Heart right ventricle (tissue), 16 donors: Measurements from ENCODE around the gene OR10J5. TPM values are rescaled to one million over a fixed set of nuclear protein-coding genes. Genes with fewer than 3 reads are reported as not detected.
"Not testable (repeated sequence)": the region's sequence is repeated elsewhere in the genome, so short reads cannot be mapped to it uniquely, and the experiment has no call there.

Experiments used
- ATAC-seq, 8 donors: fragments of 200-7000 bp; cut with Tn5 transposase; one replicate each; pipeline ENCODE4 v1.9.1; 2020; ENCODE audit warnings: mild to moderate bottlenecking in 8 of 8, moderate library complexity in 8 of 8, moderate number of reproducible peaks in 1 of 8
- DNase-seq, 2 donors: peaks; one replicate each; pipeline ENCODE4 v3.0.0-alpha.2; 2020
- H3K27ac ChIP-seq, 10 donors: fragments of 200-600 bp; sonication (generic) in 2 of 10; one replicate each; pipeline versions ENCODE4 v1.5.0 to v1.8.0; 2020 to 2022; ENCODE audit warnings: mild to moderate bottlenecking in 3 of 10
- H3K27me3 ChIP-seq, 7 donors: fragments of 200-600 bp; one replicate each; pipeline ENCODE4 v1.8.0; 2021 to 2022; ENCODE audit warnings: mild to moderate bottlenecking in 2 of 7
- H3K36me3 ChIP-seq, 9 donors: fragments of 200-600 bp; sonication (generic) in 1 of 9; one replicate each; pipeline versions ENCODE4 v1.5.0 to v1.8.0; 2020 to 2022; ENCODE audit warnings: mild to moderate bottlenecking in 2 of 9
- H3K4me1 ChIP-seq, 9 donors: fragments of 200-600 bp; sonication (generic) in 1 of 9; one replicate each; pipeline versions ENCODE4 v1.5.0 to v1.8.0; 2020 to 2022; ENCODE audit warnings: mild to moderate bottlenecking in 4 of 9
- H3K4me3 ChIP-seq, 10 donors: fragments of 200-600 bp; sonication (generic) in 2 of 10; one replicate each; pipeline versions ENCODE4 v1.5.0 to v1.8.0; 2020 to 2022; ENCODE audit warnings: mild to moderate bottlenecking in 7 of 10, moderate library complexity in 2 of 10
- H3K9me3 ChIP-seq, 11 donors: fragments of 200-600 bp in 10 of 11; sonication (generic) in 2 of 11; one replicate each; pipeline versions ENCODE4 v1.5.0 to v1.8.0; 2013 to 2022; ENCODE audit warnings: mild to moderate bottlenecking in 2 of 11, control low read depth in 1 of 11, moderate library complexity in 1 of 11
- whole genome bisulfite sequencing, 2 donors: extraction: QIAGEN DNeasy Blood & Tissue Kit; methylation state at CpG; one replicate each; pipeline ENCODE4 v1.1.7; 2013; ENCODE audit warnings: inconsistent platforms in 1 of 2; 5-methylcytosine and 5-hydroxymethylcytosine counted together
- intact Hi-C, 10 donors: fragments of 100-400 bp; cut with DNase I; formaldehyde crosslinking; loops; one replicate each; pipeline versions ENCODE4 v1.11.1 to v1.14.2; 2022
- polyA plus RNA-seq, 2 donors: library from polyadenylated mRNA; stranded (reverse); fragments of 200-250 nt; gene quantifications; one replicate each; pipeline ENCODE4 v1.2.3, GENCODE V29; 2013
- total RNA-seq, 10 donors: library from RNA; stranded (reverse); fragmentation: NEBNext Ultra II Directional in 3 of 10; extraction: Animal tissue kit (Norgen Biotek cat#: 25700) in 3 of 10; gene quantifications; one replicate each; pipeline versions ENCODE4 v1.2.1 to v1.2.4, GENCODE V29; 2021 to 2023
- TF ChIP-seq, protein P1 (sequence below), 9 donors: fragments of 200-600 bp; sonication (generic) in 2 of 9; IDR thresholded peaks; one replicate each; pipeline versions ENCODE4 v1.5.0 to v1.8.0; 2021 to 2022; ENCODE audit warnings: antibody characterized with exemption in 9 of 9, mild to moderate bottlenecking in 5 of 9, moderate library complexity in 1 of 9
- donor health status: Arrhythmogenic right ventricular cardiomyopathy.
- donor health status: ischemic (EF 13 %, LVEDD 7.1; RV severe dilation, severe dysfunction).
- donor health status: healthy with polysubstance abuse.
- donor health status: DM: no; HTN: yes; CAD: no.
- donor health status: DM: no; HTN: no; CAD: no.
- donor health status: ischemic (EF 25% LVEDD 6.9; RV normal size, moderate dysfunction).
- donor health status: ischemic (EF 25% LVEDD 5.7; RV mildly dilated, moderate dysfunction).
- donor health status: healthy.
- donor health status: DM: yes; HTN: yes; CAD: no.
- donor health status: Ischemic cardiomyopathy.
- donor health status: ischemic (EF 35%, LVEDD 5.7; RV mildly dilated, moderate dysfunction).
- donor health status: nonischemic (EF 11% LVEDD 7.7; RV severe dilation, severe dysfunction).
- donor health status: DM: yes; HTN: yes; CAD: no.
- donor health status: PGD.
- donor health status: ischemic (EF 29% LVEDD 5.4; RV normal size, mild dysfunction).
- donor health status: nonischemic (EF 23%, LVEDD 6.1; RV moderate dilation, normal function).

The OR10J5 gene
- total and polyA plus RNA-seq, 12 donors, result not detected

DNA sequence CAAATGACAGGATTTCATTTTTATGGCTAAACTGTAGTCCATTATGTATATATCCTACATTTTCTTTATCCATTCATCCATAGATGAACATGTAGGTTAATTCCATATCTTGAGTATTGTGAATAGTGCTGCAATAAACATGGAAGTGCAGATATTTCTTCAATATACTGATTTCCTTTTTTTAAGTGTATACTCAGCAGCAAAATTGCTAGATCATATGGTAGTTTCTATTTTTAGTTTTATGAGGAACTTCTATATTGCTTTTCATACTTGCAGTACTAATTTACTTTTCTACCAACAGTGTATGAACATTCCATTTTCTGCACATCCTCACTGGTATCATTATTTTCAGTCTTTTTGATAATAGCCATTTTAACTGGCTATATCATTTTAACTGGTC lies 30.1 kb downstream of the OR10J5 start:
- no peak for ATAC-seq
- TF ChIP-seq, protein P1, sequence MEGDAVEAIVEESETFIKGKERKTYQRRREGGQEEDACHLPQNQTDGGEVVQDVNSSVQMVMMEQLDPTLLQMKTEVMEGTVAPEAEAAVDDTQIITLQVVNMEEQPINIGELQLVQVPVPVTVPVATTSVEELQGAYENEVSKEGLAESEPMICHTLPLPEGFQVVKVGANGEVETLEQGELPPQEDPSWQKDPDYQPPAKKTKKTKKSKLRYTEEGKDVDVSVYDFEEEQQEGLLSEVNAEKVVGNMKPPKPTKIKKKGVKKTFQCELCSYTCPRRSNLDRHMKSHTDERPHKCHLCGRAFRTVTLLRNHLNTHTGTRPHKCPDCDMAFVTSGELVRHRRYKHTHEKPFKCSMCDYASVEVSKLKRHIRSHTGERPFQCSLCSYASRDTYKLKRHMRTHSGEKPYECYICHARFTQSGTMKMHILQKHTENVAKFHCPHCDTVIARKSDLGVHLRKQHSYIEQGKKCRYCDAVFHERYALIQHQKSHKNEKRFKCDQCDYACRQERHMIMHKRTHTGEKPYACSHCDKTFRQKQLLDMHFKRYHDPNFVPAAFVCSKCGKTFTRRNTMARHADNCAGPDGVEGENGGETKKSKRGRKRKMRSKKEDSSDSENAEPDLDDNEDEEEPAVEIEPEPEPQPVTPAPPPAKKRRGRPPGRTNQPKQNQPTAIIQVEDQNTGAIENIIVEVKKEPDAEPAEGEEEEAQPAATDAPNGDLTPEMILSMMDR (IDR thresholded peaks at IDR 0.05), result no peak

DNA sequence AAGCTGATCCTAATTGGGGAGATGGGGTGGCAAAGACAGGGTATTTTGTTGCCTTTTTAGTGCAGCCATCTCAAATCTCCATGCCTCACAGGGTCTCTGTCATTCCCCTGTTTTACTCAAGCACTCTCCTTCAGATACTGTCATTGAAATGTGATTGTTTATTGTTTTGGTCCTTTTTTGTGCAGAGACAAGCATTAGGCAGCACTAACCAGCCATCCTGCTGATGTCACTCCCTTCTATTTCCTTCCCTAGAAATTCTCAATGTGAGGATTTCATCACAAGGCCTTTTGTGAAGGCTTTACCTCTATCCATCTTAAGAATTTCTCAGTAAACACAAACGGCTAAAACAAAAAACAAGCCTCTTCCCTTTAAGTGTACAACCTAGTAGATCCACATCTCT lies 34.7 kb downstream of the OR10J5 start:
- WGBS, 2 donors, result 30 to 33% methylated on average over 1 of the region's 1 CpG
- H3K9me3 ChIP-seq, result peaks cover 0 to 48% (median 15%) of the 10 kb centered on the region in 11 donors
- TF ChIP-seq, protein P1 (IDR thresholded peaks at IDR 0.05), result no peak
- H3K4me3 ChIP-seq, result no peak overlapping the region
- intact Hi-C loops, result no loop called here
- DNase-seq (no peak), ATAC-seq (no peak)
- no peak overlapping the region for H3K27ac ChIP-seq
- H3K36me3 ChIP-seq, result no peaks in the 10 kb centered on the region
- no peaks in the 10 kb centered on the region for H3K27me3 ChIP-seq
- no peaks in the 10 kb centered on the region for H3K4me1 ChIP-seq

More for the DNA sequence above, 30.1 kb downstream of the OR10J5 start:
- no peak overlapping the region for H3K27ac ChIP-seq
- no peaks in the 10 kb centered on the region for H3K27me3 ChIP-seq
- no peaks in the 10 kb centered on the region for H3K36me3 ChIP-seq
- peaks cover 0 to 31% (median 16%) of the 10 kb centered on the region in 11 donors for H3K9me3 ChIP-seq
- H3K4me3 ChIP-seq, result no peak overlapping the region
- H3K4me1 ChIP-seq, result no peaks in the 10 kb centered on the region
- DNase-seq, result no peak
- intact Hi-C loops, result no loop called here

DNA sequence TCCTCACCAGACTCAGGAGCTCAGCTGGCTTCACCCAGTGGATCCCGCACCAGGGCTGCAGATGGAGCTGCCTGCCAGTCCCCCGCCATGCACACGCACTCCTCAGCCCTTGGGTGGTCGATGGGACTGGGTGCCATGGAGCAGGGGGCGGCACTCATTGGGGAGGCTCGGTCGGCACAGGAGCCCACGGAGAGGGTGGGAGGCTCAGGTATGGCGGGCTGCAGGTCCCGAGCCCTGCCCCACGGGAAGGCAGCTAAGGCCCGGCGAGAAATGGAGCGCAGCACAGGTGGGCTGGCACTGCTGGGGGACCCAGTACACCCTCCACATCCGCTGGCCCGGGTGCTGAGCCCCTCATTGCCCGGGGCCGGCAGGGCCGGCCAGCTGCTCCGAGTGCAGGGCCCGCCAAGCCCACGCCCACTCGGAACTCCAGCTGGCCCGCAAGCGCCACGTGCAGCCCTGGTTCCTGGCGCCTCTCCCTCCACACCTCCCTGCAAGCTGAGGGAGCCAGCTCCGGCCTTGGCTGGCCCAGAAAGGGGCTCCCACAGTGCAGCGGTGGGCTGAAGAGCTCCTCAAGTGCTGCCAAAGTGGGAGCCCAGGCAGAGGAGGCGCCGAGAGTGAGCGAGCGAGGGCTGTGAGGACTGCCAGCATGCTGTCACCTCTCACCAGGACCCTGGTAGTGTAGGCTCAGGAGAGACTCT lies 41.1 kb downstream of the OR10J5 start:
- intact Hi-C loops, ATAC-seq: not testable (repeated sequence)
- 90 to 91% methylated on average over 25 to 29 of the region's 33 CpGs for WGBS, 2 donors

DNA sequence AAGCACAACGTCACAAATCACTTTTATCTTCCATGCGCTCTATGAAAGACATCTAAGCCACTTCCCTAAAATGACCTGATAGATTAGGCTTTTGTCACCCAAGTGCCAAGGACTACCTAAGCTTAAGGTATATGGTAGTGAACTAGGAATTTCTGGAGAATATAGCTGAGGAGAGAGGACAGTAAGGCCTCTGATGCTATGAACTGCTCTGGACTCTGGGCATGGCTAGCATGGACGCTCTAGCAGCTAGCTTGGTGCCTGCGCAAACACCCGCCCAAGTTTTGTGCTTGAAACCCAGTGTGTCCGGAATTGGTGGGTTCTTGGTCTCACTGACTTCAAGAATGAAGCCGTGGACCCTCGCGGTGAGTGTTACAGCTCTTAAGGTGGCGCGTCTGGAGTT lies 42.5 kb downstream of the OR10J5 start:
- TF ChIP-seq, protein P1 (IDR thresholded peaks at IDR 0.05), result no peak
- intact Hi-C loops, result no loop called here
- ATAC-seq (no peak), DNase-seq (no peak)
- Histone ChIP-seq H3K9me3 (peaks cover 0 to 18% (median 6%) of the 10 kb centered on the region in 11 donors), H3K36me3 (no peaks in the 10 kb centered on the region), H3K27me3 (no peaks in the 10 kb centered on the region), H3K27ac (no peak overlapping the region), H3K4me3 (no peak overlapping the region), H3K4me1 (no peaks in the 10 kb centered on the region)
- 84 to 87% methylated on average over 11 of the region's 11 CpGs for WGBS, 2 donors

More for the DNA sequence above, 41.1 kb downstream of the OR10J5 start:
- not testable (repeated sequence) for H3K27ac ChIP-seq, H3K36me3 ChIP-seq, DNase-seq, H3K4me1 ChIP-seq, H3K27me3 ChIP-seq, H3K4me3 ChIP-seq
- H3K9me3 ChIP-seq, result peaks cover 0 to 28% (median 6%) of the 10 kb centered on the region in 11 donors

DNA sequence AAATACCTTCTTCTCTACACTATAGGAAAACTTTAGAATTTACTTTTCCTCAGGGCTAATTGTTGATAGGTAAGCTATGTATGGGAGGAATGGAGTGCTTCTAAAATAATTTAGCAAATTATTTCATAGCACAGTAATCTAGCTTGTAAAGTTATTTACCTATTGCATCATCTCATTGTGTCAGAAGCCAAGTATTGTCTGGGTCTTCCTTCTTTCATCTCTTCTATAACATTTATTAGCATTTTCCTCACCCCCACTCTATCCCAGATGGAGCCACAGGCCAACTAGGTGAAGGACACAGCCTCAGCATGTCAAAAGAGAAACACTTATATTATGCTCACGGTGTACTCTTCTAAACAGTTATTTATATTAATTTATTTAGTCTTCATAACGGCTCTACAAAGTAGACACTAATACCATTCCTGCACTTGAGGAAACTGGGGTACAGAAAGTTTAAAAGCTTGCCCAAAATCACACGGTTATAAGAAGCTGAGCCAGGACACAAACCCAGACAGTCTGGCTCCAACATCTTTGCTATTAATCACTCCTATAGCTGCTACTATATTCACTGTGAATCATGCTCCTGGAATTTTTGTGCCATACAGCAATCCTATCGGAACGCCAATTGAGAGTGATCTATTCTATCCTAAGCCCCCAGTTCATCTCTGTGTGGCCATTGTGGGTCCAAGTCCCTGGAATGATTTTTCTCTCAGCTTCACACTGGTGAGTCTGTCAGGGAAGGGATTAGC lies 43.1 kb downstream of the OR10J5 start:
- TF ChIP-seq, protein P1 (IDR thresholded peaks at IDR 0.05), result no peak
- Histone ChIP-seq H3K4me1 (no peaks in the 10 kb centered on the region), H3K4me3 (no peak overlapping the region), H3K36me3 (no peaks in the 10 kb centered on the region), H3K27me3 (no peaks in the 10 kb centered on the region), H3K27ac (no peak overlapping the region), H3K9me3 (peaks cover 0 to 16% (median 5%) of the 10 kb centered on the region in 11 donors)
- no peak for ATAC-seq
- WGBS, 2 donors, result 66 to 73% methylated on average over 5 of the region's 5 CpGs
- DNase-seq, result no peak
- intact Hi-C loops, result no loop called here
